Ishikawa (cell line): ENCODE results near the gene MYRIP.

Experiments
- CEBPB ChIP-seq: IDR thresholded peaks from 2 replicates; pipeline ENCODE4 v1.6.1; 2012
- CREB1 ChIP-seq: IDR thresholded peaks from 2 replicates; pipeline ENCODE4 v1.6.1; 2012; ENCODE audit warnings: low read depth
- EGR1 ChIP-seq: IDR thresholded peaks from 2 replicates; pipeline ENCODE4 v1.6.1; 2012
- EP300 ChIP-seq: IDR thresholded peaks from 2 replicates; pipeline ENCODE4 v1.6.1; 2012; ENCODE audit warnings: borderline replicate concordance
- FOXM1 ChIP-seq: IDR thresholded peaks from 2 replicates; pipeline ENCODE4 v1.6.1; 2012; ENCODE audit warnings: low read depth, borderline replicate concordance
- MAX ChIP-seq: IDR thresholded peaks from 2 replicates; pipeline ENCODE4 v1.6.1; 2012
- NFIC ChIP-seq: IDR thresholded peaks from 2 replicates; pipeline ENCODE4 v1.6.1; 2012
- RAD21 ChIP-seq: IDR thresholded peaks from 2 replicates; pipeline ENCODE4 v1.6.1; 2012; ENCODE audit warnings: low read depth
- REST ChIP-seq: IDR thresholded peaks from 2 replicates; pipeline ENCODE4 v1.6.1; 2012; ENCODE audit warnings: low read depth, mild to moderate bottlenecking
- TAF1 ChIP-seq: IDR thresholded peaks from 2 replicates; pipeline ENCODE4 v1.6.1; 2012; ENCODE audit warnings: low read depth, mild to moderate bottlenecking
- TCF12 ChIP-seq: IDR thresholded peaks from 2 replicates; pipeline ENCODE4 v1.6.1; 2012; ENCODE audit warnings: low read depth
- TEAD4 ChIP-seq: IDR thresholded peaks from 2 replicates; pipeline ENCODE4 v1.6.1; 2012
- USF1 ChIP-seq: IDR thresholded peaks from 2 replicates; pipeline ENCODE4 v1.6.1; 2012
- YY1 ChIP-seq: IDR thresholded peaks from 2 replicates; pipeline ENCODE4 v1.6.1; 2012; ENCODE audit warnings: low read depth
- ZBTB7A ChIP-seq: IDR thresholded peaks from 2 replicates; pipeline ENCODE4 v1.6.1; 2012; ENCODE audit warnings: low read depth

MYRIP gene

GRCh38 chr3:40191251-40191650, 381.8 kb downstream of the MYRIP start:
- TF ChIP-seq EGR1 (no peak), USF1 (no peak), MAX (no peak), CREB1 (no peak), NFIC (no peak), YY1 (no peak), TEAD4 (no peak), TAF1 (no peak), RAD21 (no peak), FOXM1 (no peak), ZBTB7A (no peak), EP300 (no peak), TCF12 (no peak), CEBPB (no peak), REST (no peak)

GRCh38 chr3:40191850-40192448, 382.5 kb downstream of the MYRIP start:
- TF ChIP-seq CREB1 (no peak), RAD21 (peak; percentile 76)

- TF ChIP-seq TAF1: no peak
- TF ChIP-seq REST: no peak
- TF ChIP-seq EP300: no peak
Measured at GRCh38 chr3:40192628-40193027, 383.2 kb downstream of the MYRIP start.

- TF ChIP-seq FOXM1 (no peak), YY1 (no peak), TCF12 (no peak), RAD21 (no peak), CREB1 (no peak), USF1 (no peak), EP300 (no peak), TAF1 (no peak), REST (no peak), EGR1 (no peak), NFIC (no peak), CEBPB (no peak), TEAD4 (no peak), ZBTB7A (no peak)
Measured at GRCh38 chr3:40196966-40197365, 387.6 kb downstream of the MYRIP start.

GRCh38 chr3:40200692-40201316, 391.4 kb downstream of the MYRIP start:
- TF ChIP-seq USF1: no peak
- no peak for TF ChIP-seq ZBTB7A
- TF ChIP-seq FOXM1: no peak
- no peak for TF ChIP-seq EGR1
- TF ChIP-seq CEBPB: no peak
- no peak for TF ChIP-seq MAX
- TF ChIP-seq TAF1: no peak
- TF ChIP-seq NFIC: no peak
- no peak for TF ChIP-seq RAD21
- TF ChIP-seq CREB1: no peak
- no peak for TF ChIP-seq TEAD4
- TF ChIP-seq REST: no peak
- no peak for TF ChIP-seq YY1
- no peak for TF ChIP-seq EP300
- TF ChIP-seq TCF12: no peak
